SK-N-SH treated with all-trans-retinoic acid at 6 μM for 48 hours (cell line): ENCODE data around the gene CFAP157.

Source experiments
- ATAC-seq: fragments of 200-7000 bp; cut with Tn5 transposase; 3 replicates; pipeline ENCODE4 v1.9.1; 2020; ENCODE audit warnings: mild to moderate bottlenecking, moderate library complexity
- ARNTL ChIP-seq: fragments of 450-650 bp; formaldehyde crosslinking; IDR thresholded peaks from 2 replicates; pipeline ENCODE4 v1.5.0; 2020; ENCODE audit warnings: low read depth, mild to moderate bottlenecking, moderate library complexity, borderline replicate concordance
- BACH2 ChIP-seq: fragments of 250-450 bp; sonication (Bioruptor Pico); IDR thresholded peaks from 2 replicates; pipeline ENCODE4 v1.9.0; 2021; ENCODE audit warnings: mild to moderate bottlenecking, borderline replicate concordance
- CREB5 ChIP-seq: fragments of 250-450 bp; sonication (Bioruptor Pico); IDR thresholded peaks from 2 replicates; pipeline ENCODE4 v1.5.1; 2020; ENCODE audit warnings: low read depth, mild to moderate bottlenecking, moderate library complexity
- ESRRG ChIP-seq: fragments of 250-450 bp; sonication (Bioruptor Pico); IDR thresholded peaks from 2 replicates; pipeline ENCODE4 v1.6.1; 2021; ENCODE audit warnings: mild to moderate bottlenecking
- GLIS3 ChIP-seq: fragments of 250-450 bp; sonication (Bioruptor Pico); IDR thresholded peaks from 2 replicates; pipeline ENCODE4 v1.5.0; 2020; ENCODE audit warnings: mild to moderate bottlenecking, moderate library complexity
- ISL1 ChIP-seq: fragments of 250-450 bp; sonication (Bioruptor Pico); IDR thresholded peaks from 2 replicates; pipeline ENCODE4 v2.1.2; 2022; ENCODE audit warnings: mild to moderate bottlenecking, moderate library complexity
- OSR1 ChIP-seq: fragments of 250-450 bp; sonication (Bioruptor Pico); IDR thresholded peaks from 2 replicates; pipeline ENCODE4 v1.8.0; 2022; ENCODE audit warnings: moderate library complexity, mild to moderate bottlenecking, inconsistent platforms
- PATZ1 ChIP-seq: fragments of 250-450 bp; sonication (Bioruptor Pico); IDR thresholded peaks from 2 replicates; pipeline ENCODE4 v1.8.0; 2020; ENCODE audit warnings: mild to moderate bottlenecking, moderate library complexity, borderline replicate concordance
- POU6F1 ChIP-seq: fragments of 250-450 bp; sonication (Bioruptor Pico); IDR thresholded peaks from 2 replicates; pipeline ENCODE4 v1.8.0; 2021; ENCODE audit warnings: low read depth, mild to moderate bottlenecking, moderate library complexity, borderline replicate concordance
- RARB ChIP-seq: fragments of 250-450 bp; sonication (Bioruptor Pico); IDR thresholded peaks from 2 replicates; pipeline ENCODE4 v1.8.0; 2021; ENCODE audit warnings: mild to moderate bottlenecking, moderate library complexity
- SNAI2 ChIP-seq: fragments of 250-450 bp; sonication (Bioruptor Pico); IDR thresholded peaks from 2 replicates; pipeline ENCODE4 v1.5.0; 2020; ENCODE audit warnings: mild to moderate bottlenecking, moderate library complexity
- TCF4 ChIP-seq: fragments of 250-450 bp; sonication (Bioruptor Pico); IDR thresholded peaks from 2 replicates; pipeline ENCODE4 v1.8.0; 2021; ENCODE audit warnings: mild to moderate bottlenecking, moderate library complexity, borderline replicate concordance
- TSHZ2 ChIP-seq: fragments of 250-450 bp; sonication (Bioruptor Pico); IDR thresholded peaks from 2 replicates; pipeline ENCODE4 v1.5.0; 2020; ENCODE audit warnings: mild to moderate bottlenecking, moderate library complexity
- ZFP30 ChIP-seq: fragments of 450-650 bp; formaldehyde crosslinking; IDR thresholded peaks from 2 replicates; pipeline ENCODE4 v1.5.0; 2022; ENCODE audit warnings: mild to moderate bottlenecking, moderate library complexity
- ZNF70 ChIP-seq: fragments of 450-650 bp; formaldehyde crosslinking; IDR thresholded peaks from 2 replicates; pipeline ENCODE4 v1.5.0; 2020; ENCODE audit warnings: mild to moderate bottlenecking, moderate library complexity
- ZNF8 ChIP-seq: fragments of 450-650 bp; formaldehyde crosslinking; IDR thresholded peaks from 2 replicates; pipeline ENCODE4 v1.5.0; 2020; ENCODE audit warnings: mild to moderate bottlenecking, moderate library complexity

The CFAP157 gene

GRCh38 chr9:127724012-127724411 lies 17.2 kb downstream of the CFAP157 start (continued):
- TF ChIP-seq PATZ1 (CRISPR knock-in tag): no peak
- no peak for TF ChIP-seq ARNTL (CRISPR knock-in tag)
- no peak for TF ChIP-seq BACH2 (CRISPR knock-in tag)
- no peak for TF ChIP-seq POU6F1 (CRISPR knock-in tag)

- TF ChIP-seq CREB5 (CRISPR knock-in tag): no peak
- no peak for TF ChIP-seq ESRRG
- no peak for TF ChIP-seq GLIS3 (CRISPR knock-in tag)
- no peak for TF ChIP-seq POU6F1 (CRISPR knock-in tag)
- no peak for TF ChIP-seq TSHZ2 (CRISPR knock-in tag)
- no peak for TF ChIP-seq ZNF8 (CRISPR knock-in tag)
- no peak for TF ChIP-seq PATZ1 (CRISPR knock-in tag)
- no peak for TF ChIP-seq ZNF70
- TF ChIP-seq ZFP30: no peak
- TF ChIP-seq, all 23 proteins: peak for 0
- no peak for ATAC-seq
Observed at GRCh38 chr9:127726871-127727270, 20.1 kb downstream of the CFAP157 start.

- ATAC-seq: no peak
- TF ChIP-seq ISL1 (CRISPR knock-in tag) (no peak), OSR1 (CRISPR knock-in tag) (no peak), RARB (CRISPR knock-in tag) (no peak), ZNF8 (CRISPR knock-in tag) (no peak), GLIS3 (CRISPR knock-in tag) (no peak), BACH2 (CRISPR knock-in tag) (no peak), ARNTL (CRISPR knock-in tag) (no peak), SNAI2 (CRISPR knock-in tag) (no peak), ZNF70 (no peak), ESRRG (no peak), TSHZ2 (CRISPR knock-in tag) (no peak), TCF4 (CRISPR knock-in tag) (no peak)
Observed at GRCh38 chr9:127728808-127729207, 22.0 kb downstream of the CFAP157 start.
